Activated CD4-positive, alpha-beta T cell treated with anti-CD3 and anti-CD28 coated beads, Interleukin-2, Interleukin-4, amounts not matched to agents 100 ng/mL and 50 ng/mL, durations not matched to agents 16 hours and 8 hours (primary cell): ENCODE measurements around the gene GOLGA8J.
"Not testable (repeated sequence)": the region's sequence is repeated elsewhere in the genome, so short reads cannot be mapped to it uniquely, and the experiment has no call there.

Experiments
- DNase-seq: peaks from one replicate; pipeline ENCODE4 v3.0.0-alpha.2; 2020; ENCODE audit warnings: low spot score

Gene GOLGA8J

DNA sequence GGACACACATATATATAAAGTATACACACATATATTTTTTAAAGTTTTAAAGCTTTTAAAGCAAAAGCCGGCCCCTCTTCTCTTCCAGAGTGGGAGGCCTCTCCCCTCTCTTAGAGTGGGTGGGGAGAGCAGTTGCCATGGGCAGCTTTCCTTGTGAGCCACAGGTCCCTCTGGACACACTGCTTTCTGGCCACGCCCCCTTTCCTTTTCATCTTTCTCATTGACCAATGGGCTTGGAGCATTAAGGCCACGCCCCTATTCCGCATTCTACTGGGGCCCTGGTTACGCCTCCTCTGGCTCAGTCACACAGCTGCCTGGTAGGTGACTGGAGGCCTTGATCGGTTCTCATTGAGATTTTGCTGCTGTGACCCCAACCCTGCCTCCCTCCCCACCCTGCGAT, at the start of gene GOLGA8J:
Gene GOLGA8J (plus strand): TSS at position 301 of the 400 bp plus-strand sequence. CDS start 98 bp downstream, at position 399.
- not testable (repeated sequence) for DNase-seq

DNA sequence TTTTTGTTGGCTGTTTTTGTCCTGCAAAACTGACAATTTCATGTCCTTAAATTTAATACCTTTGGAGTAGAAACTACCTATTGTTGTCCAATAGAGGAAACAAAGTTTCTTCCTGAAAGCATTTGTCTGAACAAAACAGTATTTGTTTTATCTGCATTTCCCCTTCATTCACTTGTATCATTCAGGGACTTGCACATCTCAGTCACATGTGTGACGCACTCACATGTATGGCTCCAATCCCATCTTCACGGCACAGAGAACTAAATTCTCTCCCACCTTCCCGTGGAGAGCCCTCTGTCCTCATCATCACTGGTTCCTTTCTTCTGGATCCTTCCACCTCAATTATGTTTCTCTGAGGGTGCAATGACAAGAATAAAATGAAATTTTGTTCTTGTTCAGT, 49.5 kb upstream of the GOLGA8J start:
- DNase-seq: no peak

- no peak for DNase-seq
These were observed 49.0 kb upstream of the GOLGA8J start for GRCh38 chr15:30033763-30034162.

- no peak for DNase-seq
These were observed 46.6 kb upstream of the GOLGA8J start for GRCh38 chr15:30036036-30036703.

GRCh38 chr15:30038667-30039523, 43.9 kb upstream of the GOLGA8J start:
- DNase-seq: no peak

GRCh38 chr15:30041868-30042267, 40.9 kb upstream of the GOLGA8J start:
- DNase-seq: no peak

DNA sequence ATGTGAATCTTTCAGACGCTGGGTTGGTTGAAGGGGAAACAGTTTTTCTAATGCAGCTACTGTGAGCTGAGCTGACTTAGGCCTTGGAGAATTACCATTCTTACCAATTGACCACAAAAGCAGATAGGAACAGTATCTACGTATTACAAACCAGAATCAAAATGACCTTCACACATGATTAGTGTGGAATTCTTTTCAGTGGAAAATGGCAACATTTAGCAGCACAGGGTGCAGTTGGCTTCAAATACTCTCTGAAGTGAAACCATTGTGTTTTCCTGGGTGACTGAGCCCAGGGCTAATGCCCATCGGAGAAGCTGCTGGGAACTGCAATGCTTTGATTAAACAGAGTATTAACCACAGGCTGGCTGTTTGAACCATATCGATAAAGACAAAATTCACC, 40.2 kb upstream of the GOLGA8J start:
- DNase-seq: no peak

DNA sequence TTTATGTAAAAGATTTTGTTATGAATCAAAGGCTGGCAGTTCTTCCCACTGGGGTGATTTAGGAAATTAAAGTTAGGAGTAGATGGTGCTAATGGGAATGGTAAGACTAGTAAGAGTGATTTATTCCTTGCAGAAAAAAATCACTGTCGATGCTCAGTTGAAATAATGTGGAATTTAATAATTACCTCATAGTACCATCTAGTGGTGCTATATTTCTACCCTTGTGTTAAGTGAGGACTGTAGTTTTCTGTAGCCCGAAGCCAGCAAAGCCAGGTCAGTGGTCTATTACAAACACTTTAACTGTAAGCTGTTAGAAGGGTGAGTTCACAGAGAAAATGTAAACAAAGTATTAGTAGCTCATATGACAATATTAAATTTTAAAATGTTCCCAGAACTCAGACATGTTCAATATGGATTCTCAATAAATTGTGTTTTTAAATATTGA, 39.5 kb upstream of the GOLGA8J start:
- no peak for DNase-seq

GRCh38 chr15:30044377-30044776, 38.4 kb upstream of the GOLGA8J start:
- no peak for DNase-seq

- not testable (repeated sequence) for DNase-seq
These were observed 37.9 kb upstream of the GOLGA8J start for GRCh38 chr15:30044826-30045225.

GRCh38 chr15:30045248-30046041, 37.3 kb upstream of the GOLGA8J start:
- DNase-seq: not testable (repeated sequence)

DNA sequence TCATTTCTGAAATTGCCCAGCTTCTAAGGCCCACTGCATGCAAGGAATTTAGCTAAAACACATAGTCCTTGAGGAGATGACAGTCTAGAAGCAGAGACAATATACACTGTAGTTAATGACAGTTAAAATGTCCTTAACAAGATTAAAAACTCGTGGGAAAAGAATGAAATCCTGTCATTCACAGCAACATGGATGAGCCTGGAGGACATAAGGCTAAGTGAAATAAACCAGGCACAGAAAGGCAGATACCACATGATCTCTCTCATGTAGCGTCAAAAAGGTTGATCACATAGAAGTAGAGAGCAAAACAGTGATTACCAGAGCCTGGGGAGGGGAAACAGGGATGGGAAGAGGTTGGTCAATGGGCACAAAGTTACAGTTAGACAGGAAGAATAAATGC, 36.3 kb upstream of the GOLGA8J start:
- no peak for DNase-seq

DNA sequence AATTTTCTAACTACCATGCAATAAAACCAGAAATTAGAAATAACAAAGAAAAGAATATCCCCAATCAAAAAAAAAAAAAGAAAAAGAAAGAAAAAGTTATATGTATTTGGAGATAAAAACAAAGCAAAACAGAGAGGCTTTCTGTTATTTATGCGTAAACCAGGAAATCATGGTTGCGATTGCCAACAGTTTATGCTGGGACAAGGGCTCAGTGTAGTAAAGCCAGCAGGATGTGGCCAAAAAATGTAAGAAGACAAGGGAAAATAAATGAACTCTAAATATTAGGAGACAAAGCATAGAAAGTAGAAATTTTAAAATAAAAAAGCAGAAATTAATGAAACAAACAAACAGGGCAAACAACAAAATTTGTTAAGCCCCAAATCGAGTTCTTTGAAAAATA, 27.2 kb upstream of the GOLGA8J start:
- DNase-seq: no peak

DNA sequence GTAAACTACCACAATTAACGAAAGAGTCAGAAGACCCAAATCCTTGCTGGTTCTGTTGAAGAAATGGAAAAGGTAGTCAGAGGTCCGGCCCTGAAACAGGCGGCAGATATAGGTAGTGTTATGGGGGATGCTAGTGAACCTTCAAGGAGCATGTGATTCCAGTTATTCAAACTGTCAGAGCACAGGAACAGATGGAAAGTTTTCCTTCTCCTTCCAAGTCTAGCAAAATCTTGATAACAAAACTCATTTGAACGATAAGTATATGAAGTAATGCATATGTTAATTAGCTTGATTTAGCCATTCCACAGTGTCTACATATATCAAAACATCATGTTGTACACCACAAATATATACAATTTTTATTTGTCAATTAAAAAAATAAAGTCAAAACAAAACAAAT, 26.6 kb upstream of the GOLGA8J start:
- no peak for DNase-seq

DNA sequence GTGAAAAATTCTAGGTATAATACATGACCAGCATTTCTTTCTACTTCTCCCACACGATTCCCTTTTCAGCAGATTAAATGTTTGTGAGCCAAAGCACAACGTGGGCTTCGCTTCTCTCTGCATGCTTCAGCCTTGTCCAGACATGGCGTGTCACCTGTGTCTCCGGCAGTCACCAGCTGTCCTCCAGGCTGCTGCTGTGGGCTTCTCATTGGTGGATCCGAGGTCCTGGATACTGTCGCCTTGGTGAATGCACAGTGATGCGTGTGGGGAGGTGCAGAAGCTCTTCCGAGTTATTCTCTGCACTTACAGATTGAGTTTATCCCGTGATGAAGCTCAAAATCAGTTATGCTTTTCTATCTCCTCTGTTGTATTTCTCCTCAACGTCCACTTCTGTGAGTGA, 23.0 kb upstream of the GOLGA8J start:
- DNase-seq: no peak

DNA sequence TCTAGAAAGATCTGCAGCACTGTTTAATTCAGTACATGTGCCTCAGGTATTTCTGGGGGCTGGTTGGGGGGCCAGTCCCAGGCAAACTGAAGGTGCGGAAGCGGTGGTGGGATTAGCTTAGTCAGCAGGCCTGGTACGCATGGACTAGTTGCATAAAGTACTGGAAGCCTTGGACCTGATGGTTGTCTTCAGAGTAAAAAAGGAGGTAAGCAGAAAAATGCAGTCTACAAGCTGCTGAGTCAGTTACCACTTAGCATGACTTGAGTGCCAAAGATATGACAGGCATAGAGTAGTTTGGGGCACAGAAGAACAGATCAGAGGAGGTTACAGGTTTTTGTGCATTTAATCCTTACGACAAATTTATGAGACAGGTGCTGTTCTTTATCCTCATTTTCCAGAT, 19.9 kb upstream of the GOLGA8J start:
- no peak for DNase-seq

DNA sequence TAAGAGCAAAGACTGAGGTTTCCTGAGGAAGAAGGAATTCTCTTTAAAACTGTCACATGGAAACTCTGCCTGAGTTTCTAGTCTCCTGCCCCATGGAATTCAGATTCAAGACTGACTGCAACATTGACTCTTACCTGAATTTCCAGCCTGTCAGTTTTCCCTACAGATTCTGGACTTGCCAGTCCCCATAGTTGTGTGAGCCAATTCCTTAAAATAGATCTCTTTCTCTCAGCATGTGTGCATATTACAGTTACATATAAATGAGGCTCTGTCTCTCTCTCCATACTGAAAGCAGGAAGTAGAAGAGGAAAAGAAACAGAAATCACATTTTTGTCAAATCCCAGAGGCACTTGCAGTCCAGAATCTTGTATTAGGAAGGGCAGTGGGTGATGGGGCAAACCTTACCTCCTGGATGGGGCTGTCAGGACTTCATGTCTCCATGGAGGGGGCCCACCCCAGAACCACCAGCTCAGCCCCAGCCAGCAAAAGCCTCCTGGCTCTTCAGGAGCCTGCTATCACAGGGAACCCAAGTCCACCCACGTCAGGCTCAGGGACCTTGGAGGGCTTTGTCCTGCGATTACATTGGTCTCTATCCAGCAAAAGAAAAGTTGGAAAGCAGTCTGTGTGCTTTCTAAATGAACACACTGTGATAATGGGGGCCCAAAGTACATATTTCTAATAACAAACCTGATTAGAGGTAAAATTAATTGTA, 18.8 kb upstream of the GOLGA8J start:
- DNase-seq: no peak

- DNase-seq: no peak
These were observed 17.5 kb upstream of the GOLGA8J start for GRCh38 chr15:30065025-30065801.

DNA sequence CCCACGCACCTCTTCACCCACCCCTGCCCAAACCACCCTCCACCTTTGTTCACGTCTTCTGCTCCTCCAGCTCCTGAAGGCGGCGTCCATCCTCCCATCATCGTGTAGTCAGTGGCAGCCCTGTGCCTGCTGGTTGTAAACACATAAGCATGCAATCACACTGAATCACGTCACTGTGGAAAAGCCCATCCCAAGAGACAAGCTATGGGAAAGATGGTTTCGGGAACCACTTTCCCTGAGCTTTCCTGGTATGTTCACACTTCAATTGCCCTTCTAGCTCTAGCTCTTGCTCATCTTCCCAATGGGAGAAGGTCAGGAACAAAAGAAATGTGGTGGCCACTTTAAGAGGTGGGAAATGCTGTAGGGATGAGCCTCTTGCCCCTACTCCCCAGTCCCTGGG, 14.4 kb upstream of the GOLGA8J start:
- no peak for DNase-seq

GRCh38 chr15:30072630-30073029, 10.1 kb upstream of the GOLGA8J start:
- no peak for DNase-seq

DNA sequence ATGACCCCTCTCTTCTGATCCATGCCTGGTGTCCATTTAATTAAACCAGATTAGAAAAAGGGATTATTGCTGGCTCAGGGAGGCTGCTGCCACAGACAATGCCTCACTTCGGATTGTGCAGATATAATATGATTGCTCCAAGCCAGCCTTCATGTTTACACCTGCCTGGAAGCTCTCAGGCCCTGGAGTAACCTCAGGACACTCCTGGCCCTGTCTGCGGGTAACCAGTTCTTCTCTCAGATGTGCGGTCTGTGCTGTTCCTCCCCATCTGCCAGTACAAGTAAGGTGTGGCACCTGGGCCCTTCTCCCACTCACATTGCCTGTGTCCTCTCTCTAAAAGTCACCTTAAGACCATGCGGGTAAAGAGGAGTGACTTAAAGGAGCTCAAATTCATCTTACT, 8.8 kb upstream of the GOLGA8J start:
- DNase-seq: no peak
